GM18498 (cell line): ENCODE results near the gene CD163L1.
"Not testable (repeated sequence)": the region's sequence is repeated elsewhere in the genome, so short reads cannot be mapped to it uniquely, and the experiment has no call there.

Source experiments
- ATAC-seq: cut with Tn5 transposase; IDR thresholded peaks from one replicate; pipeline ENCODE4 v1.9.1; 2021; ENCODE audit warnings: mild to moderate bottlenecking, moderate library complexity; ENCODE audit not compliant: unreplicated experiment

Gene CD163L1

DNA sequence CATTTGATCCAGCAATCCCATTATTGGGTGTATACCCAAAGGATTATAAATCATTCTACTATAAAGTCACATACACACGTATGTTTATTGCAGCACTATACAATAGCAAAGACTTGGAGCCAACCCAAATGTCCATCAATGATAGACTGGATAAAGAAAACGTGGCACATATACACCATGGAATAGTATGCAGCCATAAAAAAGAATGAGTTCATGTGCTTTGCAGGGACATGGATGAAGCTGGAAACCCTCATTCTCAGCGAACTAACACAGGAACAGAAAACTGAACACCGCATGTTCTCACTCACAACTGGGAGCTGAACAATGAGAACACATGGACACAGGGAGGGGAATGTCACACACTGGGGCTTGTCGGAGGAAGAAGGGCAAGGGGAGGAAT lies 106.2 kb downstream of the CD163L1 start:
- not testable (repeated sequence) for ATAC-seq

- ATAC-seq: no peak
Observed at GRCh38 chr12:7327918-7328317, 116.0 kb downstream of the CD163L1 start.

DNA sequence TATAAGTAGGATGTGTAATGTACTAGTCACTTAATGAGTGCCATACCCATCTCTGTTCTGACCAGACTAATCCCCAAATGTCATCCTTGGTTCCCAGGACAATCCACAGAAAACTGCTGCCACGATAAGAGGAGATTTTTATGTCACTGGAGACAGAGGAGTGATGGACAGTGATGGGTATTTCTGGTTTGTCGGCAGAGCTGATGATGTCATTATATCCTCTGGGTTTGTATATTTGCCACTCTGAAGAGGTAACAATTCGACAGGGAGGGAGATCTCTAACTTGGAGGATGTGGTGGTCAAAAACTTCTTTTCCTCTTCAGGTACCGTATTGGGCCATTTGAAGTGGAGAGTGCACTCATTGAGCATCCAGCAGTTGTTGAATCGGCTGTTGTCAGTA lies 119.8 kb downstream of the CD163L1 start:
- ATAC-seq: no peak

GRCh38 chr12:7322599-7322998 lies 121.4 kb downstream of the CD163L1 start:
- ATAC-seq: no peak

- ATAC-seq: no peak
Observed at GRCh38 chr12:7321624-7322023, 122.3 kb downstream of the CD163L1 start.

GRCh38 chr12:7319930-7320329 lies 124.0 kb downstream of the CD163L1 start:
- no peak for ATAC-seq

- no peak for ATAC-seq
Observed at GRCh38 chr12:7310070-7310469, 133.9 kb downstream of the CD163L1 start.
